HepG2 (cell line): ENCODE data around the gene AMOTL2.

ENCODE experiments used
- ASH2L ChIP-seq: fragments of 300-600, 200-600 bp; sonication (generic); IDR thresholded peaks from 2 replicates; pipeline ENCODE4 v1.7.0; 2017; ENCODE audit warnings: low read depth, mild to moderate bottlenecking, moderate library complexity, mixed read lengths, low read length; ENCODE audit not compliant: insufficient read length
- CENPBD1 ChIP-seq: sonication (generic); formaldehyde crosslinking; IDR thresholded peaks from 2 replicates; pipeline ENCODE4 v1.8.0; 2022; ENCODE audit warnings: missing genetic modification reagents, low read depth, mild to moderate bottlenecking, borderline replicate concordance
- CTCF ChIP-seq: sonication (generic); formaldehyde crosslinking; IDR thresholded peaks from 2 replicates; pipeline ENCODE4 v1.5.0; 2020; ENCODE audit warnings: mild to moderate bottlenecking, missing genetic modification reagents, moderate library complexity
- MED8 ChIP-seq: sonication (generic); formaldehyde crosslinking; IDR thresholded peaks from 2 replicates; pipeline ENCODE4 v1.8.1; 2023; ENCODE audit warnings: mild to moderate bottlenecking, missing genetic modification reagents; ENCODE audit not compliant: insufficient replicate concordance
- NR2C2 ChIP-seq: sonication (generic); formaldehyde crosslinking; IDR thresholded peaks from 2 replicates; pipeline ENCODE4 v1.4.0; 2020; ENCODE audit warnings: missing genetic modification reagents, mild to moderate bottlenecking, moderate library complexity, borderline replicate concordance
- PBX2 ChIP-seq: IDR thresholded peaks from 2 replicates; pipeline ENCODE4 v1.6.1; 2016; ENCODE audit warnings: control low read depth
- PITX1 ChIP-seq: sonication (generic); formaldehyde crosslinking; IDR thresholded peaks from 2 replicates; pipeline ENCODE4 v1.5.1; 2020; ENCODE audit warnings: mild to moderate bottlenecking, missing genetic modification reagents
- POLR2A ChIP-seq, 2 experiments: IDR thresholded peaks; 2 replicates each; pipeline ENCODE4 v1.6.1; 2011; ENCODE audit warnings: low read depth in 2 of 2, low read length in 2 of 2, mild to moderate bottlenecking in 1 of 2, moderate library complexity in 1 of 2; ENCODE audit not compliant: insufficient read depth in 1 of 2
- TFE3 ChIP-seq: IDR thresholded peaks from 2 replicates; pipeline ENCODE4 v1.6.1; 2016
- ZFX ChIP-seq: sonication (generic); formaldehyde crosslinking; IDR thresholded peaks from 2 replicates; pipeline ENCODE4 v1.4.0; 2020; ENCODE audit warnings: mild to moderate bottlenecking, low read depth, missing genetic modification reagents, moderate library complexity
- ZNF891 ChIP-seq: sonication (generic); formaldehyde crosslinking; IDR thresholded peaks from 2 replicates; pipeline ENCODE4 v1.5.0; 2020; ENCODE audit warnings: mild to moderate bottlenecking, missing genetic modification reagents

- no peak for TF ChIP-seq CENPBD1 (CRISPR knock-in tag)
- TF ChIP-seq ZFX (CRISPR knock-in tag): no peak
- TF ChIP-seq CTCF (CRISPR knock-in tag): no peak; the same call in 1 of the 2 replicates
- no peak for TF ChIP-seq PBX2
- no peak for TF ChIP-seq NR2C2
- no peak for TF ChIP-seq TFE3 (CRISPR knock-in tag)
- no peak for TF ChIP-seq POLR2A (IDR thresholded peaks at IDR 0.05; ENCODE audit: insufficient read depth in 1 of 2, low read depth in 2 of 2, low read length in 2 of 2)
- TF ChIP-seq PITX1: no peak
- peak; percentile 34 for TF ChIP-seq ASH2L
- 0 out of 2 replicates have a peak, but pooled peaks have one; percentile 6 for TF ChIP-seq ZNF891
- no peak for TF ChIP-seq MED8 (CRISPR knock-in tag)
Observed at GRCh38 chr3:134374791-134375581, 739 bp upstream of the AMOTL2 start.
